Measurements from ENCODE around the gene PSMD2.

The PSMD2 gene

GRCh38 chr3:184354754-184355153 lies 55.7 kb downstream of the PSMD2 start:
- H3K27ac ChIP-seq, result no peak overlapping the region
- no peak for TF ChIP-seq ZFX (IDR thresholded peaks at IDR 0.05; ENCODE audit: borderline replicate concordance)
- TF ChIP-seq CTCF (IDR thresholded peaks at IDR 0.05), result no peak

GRCh38 chr3:184355261-184356040 lies 56.4 kb downstream of the PSMD2 start:
- no peak overlapping the region for H3K27ac ChIP-seq
- TF ChIP-seq CTCF (IDR thresholded peaks at IDR 0.05), result no peak
- TF ChIP-seq ZFX (IDR thresholded peaks at IDR 0.05; ENCODE audit: borderline replicate concordance), result no peak

- TF ChIP-seq CTCF (IDR thresholded peaks at IDR 0.05) (no peak), ZFX (IDR thresholded peaks at IDR 0.05; ENCODE audit: borderline replicate concordance) (no peak)
- no peak overlapping the region for H3K27ac ChIP-seq
Measured at GRCh38 chr3:184357248-184358123, 58.4 kb downstream of the PSMD2 start.

GRCh38 chr3:184358124-184358767 lies 59.2 kb downstream of the PSMD2 start:
- no peak for TF ChIP-seq CTCF (IDR thresholded peaks at IDR 0.05)
- TF ChIP-seq ZFX (IDR thresholded peaks at IDR 0.05; ENCODE audit: borderline replicate concordance), result no peak
- H3K27ac ChIP-seq, result no peak overlapping the region

Data from 22Rv1 (cell line).